T-helper 17 cell (primary cell): ENCODE measurements around the gene PIGL. TPM values are rescaled to one million over a fixed set of nuclear protein-coding genes. Genes with fewer than 3 reads are reported as not detected.
A peak's percentile ranks its signal among the peaks of the same experiment; 100 is the strongest.
"Not testable (repeated sequence)": the region's sequence is repeated elsewhere in the genome, so short reads cannot be mapped to it uniquely, and the experiment has no call there.

Experiments used
- ATAC-seq: fragments of 150-1000 bp; cut with Tn5 transposase; 2 replicates; pipeline ENCODE4 v1.10.0; 2021; ENCODE audit warnings: mild to moderate bottlenecking, moderate library complexity
- DNase-seq, 3 donors: peaks; one replicate each; pipeline versions ENCODE4 v3.0.0 to v3.0.0-alpha.2; 2020 to 2021
- H3K9me3 ChIP-seq: one replicate; pipeline ENCODE4 v1.7.0; 2013; ENCODE audit warnings: low read length, mild to moderate bottlenecking; ENCODE audit not compliant: control insufficient read depth, poor library complexity, severe bottlenecking
- H3K27ac Mint-ChIP-seq: one replicate; pipeline ENCODE4 v1.8.0; 2022; ENCODE audit warnings: mild to moderate bottlenecking, moderate library complexity, mixed read lengths
- H3K27me3 Mint-ChIP-seq: one replicate; pipeline ENCODE4 v1.8.0; 2022; ENCODE audit warnings: mixed read lengths
- H3K36me3 Mint-ChIP-seq: one replicate; pipeline ENCODE4 v1.8.0; 2022; ENCODE audit warnings: low read depth, mixed read lengths
- H3K4me1 Mint-ChIP-seq: one replicate; pipeline ENCODE4 v1.8.0; 2022; ENCODE audit warnings: mild to moderate bottlenecking, mixed read lengths
- H3K4me3 Mint-ChIP-seq: one replicate; pipeline ENCODE4 v1.8.0; 2022; ENCODE audit warnings: mild to moderate bottlenecking, moderate library complexity, mixed read lengths
- total RNA-seq, 4 donors: library from RNA in 2 of 4; stranded (reverse) in 2 of 4; gene quantifications; one replicate each; pipeline ENCODE4 v1.2.3 and lab custom pipeline; 2022 to 2026

Gene PIGL
- total RNA-seq, 2 donors from 2014 or later = 54.5 to 69.0 TPM

GRCh38 chr17:16286947-16287562 is 70.0 kb downstream of the PIGL start:
- Mint-ChIP-seq H3K36me3 (no peaks in the 10 kb centered on the region), H3K27me3 (no peaks in the 10 kb centered on the region), H3K27ac (peak overlapping the region; percentile 97), H3K4me3 (peak overlapping the region; percentile 84), H3K4me1 (peaks cover 41% of the 10 kb centered on the region)
- DNase-seq (no peak), ATAC-seq (no peak)
- no peaks in the 10 kb centered on the region for H3K9me3 ChIP-seq

- H3K9me3 ChIP-seq = no peaks in the 10 kb centered on the region
- Mint-ChIP-seq H3K27ac (peak overlapping the region; percentile 97), H3K4me1 (peaks cover 41% of the 10 kb centered on the region), H3K27me3 (no peaks in the 10 kb centered on the region), H3K36me3 (no peaks in the 10 kb centered on the region), H3K4me3 (peak overlapping the region; percentile 84)
- DNase-seq = no peak
- ATAC-seq = no peak
Measured at GRCh38 chr17:16287563-16288027, 70.6 kb downstream of the PIGL start.

- H3K36me3 Mint-ChIP-seq = no peaks in the 10 kb centered on the region
- peaks cover 41% of the 10 kb centered on the region for H3K4me1 Mint-ChIP-seq
- peak overlapping the region; percentile 28 for H3K4me3 Mint-ChIP-seq
Measured at GRCh38 chr17:16288860-16289571, 72.0 kb downstream of the PIGL start.

GRCh38 chr17:16293931-16294330 is 76.9 kb downstream of the PIGL start:
- Mint-ChIP-seq H3K4me1 (peaks cover 15% of the 10 kb centered on the region), H3K27ac (no peak overlapping the region), H3K36me3 (no peaks in the 10 kb centered on the region), H3K4me3 (no peak overlapping the region), H3K27me3 (no peaks in the 10 kb centered on the region)
- DNase-seq (no peak), ATAC-seq (no peak)
- H3K9me3 ChIP-seq = no peaks in the 10 kb centered on the region

More at GRCh38 chr17:16288860-16289571, 72.0 kb downstream of the PIGL start:
- no peaks in the 10 kb centered on the region for H3K27me3 Mint-ChIP-seq
- ATAC-seq (no peak), DNase-seq (no peak)
- peak overlapping the region; percentile 97 for H3K27ac Mint-ChIP-seq
- H3K9me3 ChIP-seq = no peaks in the 10 kb centered on the region

GRCh38 chr17:16294560-16294959 is 77.5 kb downstream of the PIGL start:
- no peak for DNase-seq
- no peaks in the 10 kb centered on the region for H3K9me3 ChIP-seq
- Mint-ChIP-seq H3K4me3 (no peak overlapping the region), H3K27me3 (no peaks in the 10 kb centered on the region), H3K27ac (no peak overlapping the region), H3K36me3 (no peaks in the 10 kb centered on the region), H3K4me1 (peaks cover 12% of the 10 kb centered on the region)
- no peak for ATAC-seq

- H3K9me3 ChIP-seq, H3K36me3 Mint-ChIP-seq, H3K27ac Mint-ChIP-seq, H3K4me3 Mint-ChIP-seq, DNase-seq, H3K27me3 Mint-ChIP-seq, ATAC-seq: not testable (repeated sequence)
- H3K4me1 Mint-ChIP-seq = peaks cover 12% of the 10 kb centered on the region
Measured at GRCh38 chr17:16296072-16296471, 79.1 kb downstream of the PIGL start.

GRCh38 chr17:16297367-16298139 is 80.5 kb downstream of the PIGL start:
- H3K36me3 Mint-ChIP-seq = peaks cover 6% of the 10 kb centered on the region
- peaks cover 15% of the 10 kb centered on the region for H3K4me1 Mint-ChIP-seq
- no peaks in the 10 kb centered on the region for H3K27me3 Mint-ChIP-seq
- H3K27ac Mint-ChIP-seq = peak overlapping the region; percentile 51
- ATAC-seq (no peak), DNase-seq (no peak)
- no peaks in the 10 kb centered on the region for H3K9me3 ChIP-seq
- H3K4me3 Mint-ChIP-seq = no peak overlapping the region

GRCh38 chr17:16298140-16298662 is 81.2 kb downstream of the PIGL start:
- Mint-ChIP-seq H3K36me3 (peaks cover 6% of the 10 kb centered on the region), H3K27me3 (no peaks in the 10 kb centered on the region), H3K4me3 (no peak overlapping the region), H3K4me1 (peaks cover 15% of the 10 kb centered on the region), H3K27ac (peak overlapping the region; percentile 51)
- no peaks in the 10 kb centered on the region for H3K9me3 ChIP-seq
- DNase-seq (no peak), ATAC-seq (peak; percentile 42)

- H3K4me3 Mint-ChIP-seq = no peak overlapping the region
- ATAC-seq (no peak), DNase-seq (no peak)
- peaks cover 6% of the 10 kb centered on the region for H3K36me3 Mint-ChIP-seq
- H3K27ac Mint-ChIP-seq = no peak overlapping the region
- H3K27me3 Mint-ChIP-seq = no peaks in the 10 kb centered on the region
- H3K9me3 ChIP-seq = no peaks in the 10 kb centered on the region
- peaks cover 15% of the 10 kb centered on the region for H3K4me1 Mint-ChIP-seq
Measured at GRCh38 chr17:16300554-16300953, 83.5 kb downstream of the PIGL start.

GRCh38 chr17:16301963-16302855 is 85.2 kb downstream of the PIGL start:
- Mint-ChIP-seq H3K4me3 (no peak overlapping the region), H3K27me3 (no peaks in the 10 kb centered on the region), H3K27ac (no peak overlapping the region), H3K36me3 (peaks cover 8% of the 10 kb centered on the region), H3K4me1 (peaks cover 11% of the 10 kb centered on the region)
- ATAC-seq (no peak), DNase-seq (no peak)
- H3K9me3 ChIP-seq = no peaks in the 10 kb centered on the region

GRCh38 chr17:16302856-16303255 is 85.8 kb downstream of the PIGL start:
- H3K36me3 Mint-ChIP-seq = peaks cover 8% of the 10 kb centered on the region
- H3K27me3 Mint-ChIP-seq = no peaks in the 10 kb centered on the region
- no peak overlapping the region for H3K27ac Mint-ChIP-seq
- ATAC-seq (no peak), DNase-seq (no peak)
- peaks cover 6% of the 10 kb centered on the region for H3K4me1 Mint-ChIP-seq
- no peaks in the 10 kb centered on the region for H3K9me3 ChIP-seq
- H3K4me3 Mint-ChIP-seq = no peak overlapping the region

GRCh38 chr17:16304830-16305229 is 87.8 kb downstream of the PIGL start:
- peaks cover 2% of the 10 kb centered on the region for H3K4me1 Mint-ChIP-seq
- no peaks in the 10 kb centered on the region for H3K27me3 Mint-ChIP-seq
- no peak overlapping the region for H3K4me3 Mint-ChIP-seq
- no peak for ATAC-seq
- H3K27ac Mint-ChIP-seq = no peak overlapping the region
- no peak for DNase-seq
- peaks cover 8% of the 10 kb centered on the region for H3K36me3 Mint-ChIP-seq
- no peaks in the 10 kb centered on the region for H3K9me3 ChIP-seq
